ENCODE results near the gene RAD51B. TPM values are rescaled to one million over a fixed set of nuclear protein-coding genes. Genes with fewer than 3 reads are reported as not detected.

RAD51B gene
- total and polyA plus RNA-seq, 4 donors = 2.8 to 39.6 (median 13.3) TPM; not detected in 1

DNA sequence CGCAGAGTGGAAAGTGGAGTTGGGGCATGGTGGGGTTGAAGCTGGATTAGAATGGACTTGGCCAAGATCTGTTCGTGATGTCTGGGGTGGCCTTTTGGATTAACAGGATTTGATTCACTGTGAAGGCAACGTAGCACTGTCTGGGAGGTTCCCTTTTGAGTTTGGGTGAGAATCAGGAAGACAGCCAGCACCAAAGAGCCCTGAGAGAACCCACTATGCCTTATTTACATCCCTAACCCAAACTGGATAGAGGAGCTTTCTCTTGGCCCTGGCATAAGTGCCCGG, 703.7 kb downstream of the RAD51B start:
- DNase-seq (peak in 1 of 2 donors; percentile 14), ATAC-seq (ENCODE audit: low FRiP score) (no peak)
- intact Hi-C loops (cut with DNase I) = loop anchor here (5.0 to 10.0 kb wide), 3 partner anchors 218 to 578 kb away; partner anchors contain the start of gene ZFP36L1 (in 1 of the 2)
- Histone ChIP-seq H3K4me3 (ENCODE audit: low read length in 2 of 2) (no peak overlapping the region), H3K36me3 (ENCODE audit: control insufficient read depth in 1 of 2, insufficient read depth in 2 of 2, low read length in 1 of 2) (no peaks in the 10 kb centered on the region), H3K27me3 (ENCODE audit: control insufficient read depth in 1 of 2, insufficient read depth in 2 of 2, low read length in 1 of 2) (no peaks in the 10 kb centered on the region), H3K9me3 (ENCODE audit: control insufficient read depth, low read length) (no peaks in the 10 kb centered on the region), H3K27ac (ENCODE audit: low read depth in 1 of 2, low read length in 2 of 2) (peak overlapping the region; percentile 47 to 78), H3K4me1 (ENCODE audit: control insufficient read depth in 1 of 2, insufficient read depth in 2 of 2, low read length in 2 of 2) (peaks cover 4% of the 10 kb centered on the region in 2 donors)
- 75 to 88% methylated on average over 4 of the region's 4 CpGs for WGBS, 2 donors

- Histone ChIP-seq H3K27ac (ENCODE audit: low read depth in 1 of 2, low read length in 2 of 2) (no peak overlapping the region), H3K9me3 (ENCODE audit: control insufficient read depth, low read length) (no peaks in the 10 kb centered on the region), H3K36me3 (ENCODE audit: control insufficient read depth in 1 of 2, insufficient read depth in 2 of 2, low read length in 1 of 2) (no peaks in the 10 kb centered on the region), H3K4me3 (ENCODE audit: low read length in 2 of 2) (no peak overlapping the region), H3K27me3 (ENCODE audit: control insufficient read depth in 1 of 2, insufficient read depth in 2 of 2, low read length in 1 of 2) (no peaks in the 10 kb centered on the region), H3K4me1 (ENCODE audit: control insufficient read depth in 1 of 2, insufficient read depth in 2 of 2, low read length in 2 of 2) (peaks cover 0 to 4% of the 10 kb centered on the region in 2 donors)
- intact Hi-C loops (cut with DNase I) = loop anchor here (5.0 to 10.0 kb wide), 3 partner anchors 219 to 579 kb away; partner anchors contain the start of gene ZFP36L1 (in 1 of the 2)
- DNase-seq (no peak), ATAC-seq (ENCODE audit: low FRiP score) (no peak)
- 54 to 70% methylated on average over 12 of the region's 12 CpGs for WGBS, 2 donors
These were observed 704.6 kb downstream of the RAD51B start for GRCh38 chr14:68523989-68524725.

DNA sequence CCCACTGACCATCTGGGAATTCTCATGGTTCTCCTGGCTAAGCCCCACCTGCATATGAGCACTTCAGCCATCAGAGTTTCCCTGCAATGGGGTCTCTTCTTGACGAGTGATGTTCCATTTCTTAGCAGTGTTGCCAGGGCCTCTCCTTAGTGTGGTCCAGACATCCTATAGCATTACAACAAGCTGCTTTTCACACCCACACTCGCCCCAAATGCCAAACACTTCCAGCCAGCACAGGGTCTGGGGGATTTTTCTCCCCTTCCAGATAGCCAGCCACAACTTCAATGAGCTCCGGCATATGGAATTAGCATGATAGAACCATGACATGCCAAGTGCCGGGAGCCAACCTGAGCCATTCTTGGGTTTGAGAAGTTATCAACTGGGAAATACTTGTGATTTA, 705.9 kb downstream of the RAD51B start:
- intact Hi-C loops (cut with DNase I) = loop anchor here (5.0 to 10.0 kb wide), 3 partner anchors 221 to 581 kb away; no protein-coding TSS in a partner anchor
- Histone ChIP-seq H3K4me3 (ENCODE audit: low read length in 2 of 2) (no peak overlapping the region), H3K9me3 (ENCODE audit: control insufficient read depth, low read length) (no peaks in the 10 kb centered on the region), H3K27ac (ENCODE audit: low read depth in 1 of 2, low read length in 2 of 2) (no peak overlapping the region), H3K4me1 (ENCODE audit: control insufficient read depth in 1 of 2, insufficient read depth in 2 of 2, low read length in 2 of 2) (peaks cover 0 to 4% of the 10 kb centered on the region in 2 donors), H3K27me3 (ENCODE audit: control insufficient read depth in 1 of 2, insufficient read depth in 2 of 2, low read length in 1 of 2) (no peaks in the 10 kb centered on the region), H3K36me3 (ENCODE audit: control insufficient read depth in 1 of 2, insufficient read depth in 2 of 2, low read length in 1 of 2) (no peaks in the 10 kb centered on the region)
- WGBS, 2 donors = 97 to 98% methylated on average over 4 of the region's 4 CpGs
- no peak for ATAC-seq (ENCODE audit: low FRiP score)
- DNase-seq = no peak

GRCh38 chr14:68526512-68527091, 707.0 kb downstream of the RAD51B start:
- WGBS, 2 donors = 8 to 12% methylated on average over 8 of the region's 8 CpGs
- DNase-seq = peak; percentile 85 to 90
- intact Hi-C loops (cut with DNase I) = loop anchor here (2.0 to 10.0 kb wide), 4 partner anchors 18 to 582 kb away; no protein-coding TSS in a partner anchor

GRCh38 chr14:68527329-68527851, 707.8 kb downstream of the RAD51B start:
- WGBS, 2 donors = 20 to 43% methylated on average over 1 of the region's 1 CpG
- H3K4me1 ChIP-seq (ENCODE audit: control insufficient read depth in 1 of 2, insufficient read depth in 2 of 2, low read length in 2 of 2) = peaks cover 0 to 4% of the 10 kb centered on the region in 2 donors

More at GRCh38 chr14:68526512-68527091, 707.0 kb downstream of the RAD51B start:
- H3K4me1 ChIP-seq (ENCODE audit: control insufficient read depth in 1 of 2, insufficient read depth in 2 of 2, low read length in 2 of 2) = peaks cover 0 to 4% of the 10 kb centered on the region in 2 donors
- H3K36me3 ChIP-seq (ENCODE audit: control insufficient read depth in 1 of 2, insufficient read depth in 2 of 2, low read length in 1 of 2) = no peaks in the 10 kb centered on the region
- no peaks in the 10 kb centered on the region for H3K9me3 ChIP-seq (ENCODE audit: control insufficient read depth, low read length)
- H3K27me3 ChIP-seq (ENCODE audit: control insufficient read depth in 1 of 2, insufficient read depth in 2 of 2, low read length in 1 of 2) = no peaks in the 10 kb centered on the region
- H3K4me3 ChIP-seq (ENCODE audit: low read length in 2 of 2) = no peak overlapping the region
- peak overlapping the region; percentile 62 to 88 for H3K27ac ChIP-seq (ENCODE audit: low read depth in 1 of 2, low read length in 2 of 2)
- peak; percentile 78 for ATAC-seq (ENCODE audit: low FRiP score)

GRCh38 chr14:68528040-68528687, 708.6 kb downstream of the RAD51B start:
- Histone ChIP-seq H3K36me3 (ENCODE audit: control insufficient read depth in 1 of 2, insufficient read depth in 2 of 2, low read length in 1 of 2) (no peaks in the 10 kb centered on the region), H3K4me3 (ENCODE audit: low read length in 2 of 2) (no peak overlapping the region), H3K9me3 (ENCODE audit: control insufficient read depth, low read length) (peaks cover 2% of the 10 kb centered on the region), H3K27ac (ENCODE audit: low read depth in 1 of 2, low read length in 2 of 2) (no peak overlapping the region), H3K4me1 (ENCODE audit: control insufficient read depth in 1 of 2, insufficient read depth in 2 of 2, low read length in 2 of 2) (no peaks in the 10 kb centered on the region), H3K27me3 (ENCODE audit: control insufficient read depth in 1 of 2, insufficient read depth in 2 of 2, low read length in 1 of 2) (no peaks in the 10 kb centered on the region)
- WGBS, 2 donors = 76 to 84% methylated on average over 2 of the region's 2 CpGs
- DNase-seq = no peak
- ATAC-seq (ENCODE audit: low FRiP score) = no peak
- intact Hi-C loops (cut with DNase I) = loop anchor here (5.0 to 10.0 kb wide), 3 partner anchors 223 to 583 kb away; no protein-coding TSS in a partner anchor

More at GRCh38 chr14:68527329-68527851, 707.8 kb downstream of the RAD51B start:
- H3K36me3 ChIP-seq (ENCODE audit: control insufficient read depth in 1 of 2, insufficient read depth in 2 of 2, low read length in 1 of 2) = no peaks in the 10 kb centered on the region
- peak; percentile 72 for ATAC-seq (ENCODE audit: low FRiP score)
- no peak overlapping the region for H3K4me3 ChIP-seq (ENCODE audit: low read length in 2 of 2)
- peaks cover 2% of the 10 kb centered on the region for H3K9me3 ChIP-seq (ENCODE audit: control insufficient read depth, low read length)
- H3K27me3 ChIP-seq (ENCODE audit: control insufficient read depth in 1 of 2, insufficient read depth in 2 of 2, low read length in 1 of 2) = no peaks in the 10 kb centered on the region
- peak overlapping the region; percentile 49 to 62 for H3K27ac ChIP-seq (ENCODE audit: low read depth in 1 of 2, low read length in 2 of 2)
- intact Hi-C loops (cut with DNase I) = loop anchor here (2.0 to 10.0 kb wide), 4 partner anchors 17 to 583 kb away; no protein-coding TSS in a partner anchor
- peak in 1 of 2 donors; percentile 68 for DNase-seq

GRCh38 chr14:68530443-68530842, 710.9 kb downstream of the RAD51B start:
- no peak overlapping the region for H3K27ac ChIP-seq (ENCODE audit: low read depth in 1 of 2, low read length in 2 of 2)
- H3K4me3 ChIP-seq (ENCODE audit: low read length in 2 of 2) = no peak overlapping the region
- DNase-seq (no peak), ATAC-seq (ENCODE audit: low FRiP score) (no peak)
- no peaks in the 10 kb centered on the region for H3K36me3 ChIP-seq (ENCODE audit: control insufficient read depth in 1 of 2, insufficient read depth in 2 of 2, low read length in 1 of 2)
- no peaks in the 10 kb centered on the region for H3K27me3 ChIP-seq (ENCODE audit: control insufficient read depth in 1 of 2, insufficient read depth in 2 of 2, low read length in 1 of 2)
- 0 to 100% methylated on average over 1 of the region's 1 CpG for WGBS, 2 donors
- peaks cover 2% of the 10 kb centered on the region for H3K9me3 ChIP-seq (ENCODE audit: control insufficient read depth, low read length)
- H3K4me1 ChIP-seq (ENCODE audit: control insufficient read depth in 1 of 2, insufficient read depth in 2 of 2, low read length in 2 of 2) = no peaks in the 10 kb centered on the region
- intact Hi-C loops (cut with DNase I) = no loop called here

GRCh38 chr14:68532496-68532895, 712.9 kb downstream of the RAD51B start:
- intact Hi-C loops (cut with DNase I) = no loop called here
- DNase-seq = no peak

More at GRCh38 chr14:68532496-68532895, 712.9 kb downstream of the RAD51B start:
- H3K27me3 ChIP-seq (ENCODE audit: control insufficient read depth in 1 of 2, insufficient read depth in 2 of 2, low read length in 1 of 2) = no peaks in the 10 kb centered on the region
- H3K4me3 ChIP-seq (ENCODE audit: low read length in 2 of 2) = no peak overlapping the region
- no peak overlapping the region for H3K27ac ChIP-seq (ENCODE audit: low read depth in 1 of 2, low read length in 2 of 2)
- H3K36me3 ChIP-seq (ENCODE audit: control insufficient read depth in 1 of 2, insufficient read depth in 2 of 2, low read length in 1 of 2) = no peaks in the 10 kb centered on the region
- H3K4me1 ChIP-seq (ENCODE audit: control insufficient read depth in 1 of 2, insufficient read depth in 2 of 2, low read length in 2 of 2) = no peaks in the 10 kb centered on the region
- ATAC-seq (ENCODE audit: low FRiP score) = no peak
- H3K9me3 ChIP-seq (ENCODE audit: control insufficient read depth, low read length) = peaks cover 2% of the 10 kb centered on the region

Data from aorta (tissue), 5 donors.